ENCODE data around the gene C1orf21. TPM values are rescaled to one million over a fixed set of nuclear protein-coding genes. Genes with fewer than 3 reads are reported as not detected.

Gene C1orf21
- total RNA-seq, 1 donor from 2014 or later = 12.7 TPM

DNA sequence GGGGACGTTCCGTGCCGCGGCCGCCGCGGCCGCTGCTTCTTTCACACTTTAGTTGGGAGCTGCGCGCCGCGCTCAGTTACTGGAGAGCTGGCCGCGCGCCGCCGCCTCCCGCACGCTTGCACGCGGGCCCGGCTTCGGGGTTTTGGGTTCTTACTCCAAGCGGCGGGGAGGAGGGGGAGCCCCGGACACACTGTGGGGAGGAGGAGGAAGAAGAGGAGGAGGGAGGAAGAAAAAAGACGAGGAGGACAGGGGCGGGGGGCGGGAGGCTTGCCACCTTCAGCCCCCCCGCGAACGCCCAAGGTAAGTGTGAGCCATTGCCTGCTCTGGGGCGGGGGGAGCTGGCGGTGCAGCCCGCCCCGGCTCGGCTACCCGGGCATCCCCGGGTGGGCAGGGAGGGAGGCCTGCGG is 243 bp downstream of the C1orf21 start:
- DNase-seq (ENCODE audit: low read depth in 2 of 2) = no peak

DNA sequence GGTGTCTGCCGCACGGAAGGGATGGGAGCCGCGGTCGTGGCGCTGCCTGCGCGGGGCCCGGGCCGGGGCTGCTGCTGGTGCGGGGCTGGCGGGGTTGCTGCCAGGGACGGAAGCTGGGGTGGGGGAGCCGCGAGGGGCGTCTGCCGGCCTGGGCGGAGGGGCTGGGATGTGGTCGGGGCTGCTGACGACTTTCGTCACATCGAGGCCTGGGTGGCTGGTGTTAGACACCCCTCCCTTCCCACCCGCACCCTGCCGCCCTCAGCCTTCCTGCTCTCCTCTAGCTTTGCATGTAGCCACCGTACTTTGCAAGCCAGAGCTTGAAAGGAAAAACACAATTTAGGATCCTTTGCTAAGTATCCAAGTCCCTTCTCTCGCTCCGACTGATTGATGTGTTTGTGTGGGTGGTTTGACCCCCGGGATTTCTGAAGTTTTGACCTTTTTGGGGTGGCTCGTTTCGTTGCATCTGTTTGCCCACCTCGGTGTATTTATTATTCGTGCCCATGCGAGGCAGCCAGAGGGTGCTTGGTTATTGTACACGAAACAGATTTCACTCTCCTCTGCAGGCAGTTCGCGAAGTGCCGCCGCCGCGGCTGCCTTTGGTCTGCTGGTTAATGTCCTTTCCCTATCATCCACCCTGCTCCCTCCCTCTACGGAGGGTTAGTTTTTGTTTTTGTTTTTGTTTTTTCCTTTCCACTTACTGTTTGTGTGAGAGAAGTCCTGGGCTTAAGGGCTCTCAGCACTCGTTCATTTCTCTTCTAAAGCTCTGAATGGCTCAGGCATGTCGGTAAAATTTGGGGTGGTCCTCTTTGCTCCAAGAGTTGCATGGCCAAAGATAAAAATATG is 868 bp downstream of the C1orf21 start:
- peak; percentile 48 to 55 for DNase-seq (ENCODE audit: low read depth in 2 of 2)

- DNase-seq (ENCODE audit: low read depth in 2 of 2) = peak; percentile 70 to 73
Observed at GRCh38 chr1:184388319-184388889, 1.6 kb downstream of the C1orf21 start.

GRCh38 chr1:184388971-184389370 is 2.1 kb downstream of the C1orf21 start:
- peak in 1 of 2 donors; percentile 43 for DNase-seq (ENCODE audit: low read depth in 2 of 2)

DNA sequence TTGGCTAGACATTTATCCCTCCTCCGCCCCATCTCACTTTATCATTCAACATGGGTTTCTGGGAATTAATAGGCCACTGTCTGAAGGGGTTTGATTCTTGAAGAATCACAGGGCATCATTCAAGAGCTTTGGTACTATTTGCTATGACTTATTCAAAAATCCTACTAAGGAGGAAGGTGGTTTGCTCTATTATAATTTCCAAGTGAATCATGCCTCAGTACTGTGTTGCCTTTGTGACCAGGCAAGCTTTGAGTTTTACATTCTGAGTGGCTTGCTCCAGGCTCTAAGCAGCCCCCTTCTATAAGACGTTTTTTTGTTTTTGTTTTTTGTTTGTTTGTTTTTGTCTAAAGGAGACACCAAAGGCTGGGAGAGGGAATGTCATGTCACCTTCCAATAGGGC is 2.6 kb downstream of the C1orf21 start:
- no peak for DNase-seq (ENCODE audit: low read depth in 2 of 2)

GRCh38 chr1:184390889-184391288 is 4.1 kb downstream of the C1orf21 start:
- no peak for DNase-seq (ENCODE audit: low read depth in 2 of 2)

- DNase-seq (ENCODE audit: low read depth in 2 of 2) = no peak
Observed at GRCh38 chr1:184392067-184392466, 5.2 kb downstream of the C1orf21 start.

DNA sequence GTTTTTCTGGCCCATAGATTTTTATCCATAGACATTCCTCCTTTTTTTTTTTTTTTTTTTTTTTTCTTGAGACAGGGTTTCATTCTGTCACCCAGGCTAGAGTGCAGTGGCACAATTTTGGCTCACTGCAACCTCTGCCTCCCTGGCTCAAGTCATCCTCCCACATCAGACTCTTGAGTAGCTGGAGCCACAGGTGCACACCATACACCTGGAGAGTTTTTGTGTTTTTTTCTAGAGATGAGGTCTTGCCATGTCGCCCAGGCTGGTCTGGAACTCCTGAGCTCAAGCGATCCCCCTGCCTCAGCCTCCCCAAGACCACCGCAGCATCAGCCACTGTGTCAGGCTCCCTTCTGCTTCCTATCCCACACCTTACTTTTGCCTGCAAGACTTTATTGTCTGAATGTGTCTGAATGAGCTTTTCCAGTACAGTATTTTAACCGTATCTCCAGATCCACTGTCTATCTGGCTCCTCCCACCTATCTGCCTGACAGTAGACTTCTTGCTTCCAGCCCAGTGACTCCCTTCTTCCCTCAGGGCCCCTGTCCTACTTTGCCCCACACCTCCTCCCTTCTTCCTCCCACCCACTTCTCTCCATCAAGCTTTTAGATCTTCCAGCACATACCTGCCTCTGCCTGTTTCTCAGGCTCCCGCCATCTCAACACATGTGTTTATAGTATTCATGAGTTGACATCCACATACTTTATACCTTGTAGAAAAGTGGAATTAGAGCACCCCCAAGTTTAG is 6.1 kb downstream of the C1orf21 start:
- DNase-seq (ENCODE audit: low read depth in 2 of 2) = no peak

GRCh38 chr1:184393962-184394361 is 7.1 kb downstream of the C1orf21 start:
- no peak for DNase-seq (ENCODE audit: low read depth in 2 of 2)

DNA sequence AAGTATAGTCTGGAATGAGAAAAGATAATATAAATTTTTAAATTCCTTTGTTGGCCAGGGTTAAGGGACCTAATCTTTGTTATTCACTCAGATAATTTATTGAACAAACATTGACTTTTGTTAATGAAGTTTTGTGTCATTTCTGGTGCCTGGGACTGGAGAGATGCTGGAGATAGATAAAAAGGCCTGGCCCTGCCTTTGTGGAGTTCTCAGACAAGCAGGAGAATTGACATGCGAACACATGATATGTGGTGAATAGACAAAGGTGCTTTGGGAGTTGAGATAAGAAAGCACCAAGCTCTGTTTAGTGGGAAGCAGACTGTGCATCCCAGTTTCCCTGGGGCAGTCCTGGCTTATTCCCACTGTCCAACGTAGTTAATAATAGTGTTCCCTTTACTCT is 8.5 kb downstream of the C1orf21 start:
- no peak for DNase-seq (ENCODE audit: low read depth in 2 of 2)

- no peak for DNase-seq (ENCODE audit: low read depth in 2 of 2)
Observed at GRCh38 chr1:184395937-184396480, 9.2 kb downstream of the C1orf21 start.

GRCh38 chr1:184399192-184399847 is 12.5 kb downstream of the C1orf21 start:
- DNase-seq (ENCODE audit: low read depth in 2 of 2) = peak; percentile 18 to 21

GRCh38 chr1:184403961-184404726 is 17.3 kb downstream of the C1orf21 start:
- no peak for DNase-seq (ENCODE audit: low read depth in 2 of 2)

- DNase-seq (ENCODE audit: low read depth in 2 of 2) = no peak
Observed at GRCh38 chr1:184404727-184405027, 17.8 kb downstream of the C1orf21 start.

DNA sequence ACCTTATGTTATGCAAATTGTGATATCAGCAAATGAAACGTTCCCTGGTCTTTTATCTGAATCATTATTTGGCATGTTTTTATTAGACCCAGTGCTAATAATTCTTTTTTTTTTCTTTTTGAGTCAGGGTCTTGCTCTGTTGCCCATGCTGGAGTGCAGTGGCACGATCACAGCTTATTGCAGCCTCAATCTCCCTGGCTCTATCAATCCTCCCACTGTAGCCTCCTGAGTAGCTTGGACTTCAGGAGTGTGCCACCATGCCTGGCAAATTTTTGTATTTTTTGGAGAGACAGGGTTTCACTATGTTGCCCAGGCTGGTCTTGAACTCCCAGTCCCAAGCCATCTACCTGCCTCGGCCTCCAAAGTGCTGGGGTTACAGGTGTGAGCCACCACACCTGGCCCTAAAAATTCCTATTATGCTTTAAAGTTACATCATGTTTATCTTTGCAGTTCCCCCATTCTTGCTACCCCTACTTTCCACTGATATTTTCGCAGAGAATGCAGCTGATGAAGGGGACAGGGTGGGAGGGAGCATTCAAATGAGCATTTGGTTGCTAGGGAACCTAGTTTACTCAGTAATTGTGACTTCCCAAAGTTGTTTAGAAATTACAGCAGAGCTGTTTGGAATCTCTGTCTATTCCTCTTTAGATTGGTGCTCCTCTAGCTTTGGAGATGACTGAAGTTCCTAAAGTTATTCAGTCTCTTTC is 18.4 kb downstream of the C1orf21 start:
- no peak for DNase-seq (ENCODE audit: low read depth in 2 of 2)

GRCh38 chr1:184405801-184406142 is 18.9 kb downstream of the C1orf21 start:
- DNase-seq (ENCODE audit: low read depth in 2 of 2) = no peak

DNA sequence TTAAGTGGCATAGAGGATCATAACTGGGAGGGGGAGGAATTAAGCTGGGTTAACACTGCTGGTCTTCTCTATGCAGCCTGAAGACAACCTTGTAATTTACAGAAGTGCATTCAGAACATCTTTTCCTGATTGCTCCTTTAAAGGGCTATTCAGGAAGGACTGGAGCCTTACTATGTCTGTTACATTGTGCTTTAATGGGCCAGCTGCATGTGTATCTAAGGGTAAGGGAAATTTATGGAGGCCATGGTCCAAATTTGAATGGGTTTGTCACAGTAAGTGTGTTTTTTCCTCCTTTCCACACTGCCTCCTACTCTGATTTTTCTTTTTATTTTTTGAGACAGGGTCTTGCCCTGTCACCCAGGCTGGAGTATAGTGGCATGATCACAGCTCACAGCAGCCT is 19.6 kb downstream of the C1orf21 start:
- no peak for DNase-seq (ENCODE audit: low read depth in 2 of 2)

GRCh38 chr1:184407816-184408510 is 21.1 kb downstream of the C1orf21 start:
- no peak for DNase-seq (ENCODE audit: low read depth in 2 of 2)

DNA sequence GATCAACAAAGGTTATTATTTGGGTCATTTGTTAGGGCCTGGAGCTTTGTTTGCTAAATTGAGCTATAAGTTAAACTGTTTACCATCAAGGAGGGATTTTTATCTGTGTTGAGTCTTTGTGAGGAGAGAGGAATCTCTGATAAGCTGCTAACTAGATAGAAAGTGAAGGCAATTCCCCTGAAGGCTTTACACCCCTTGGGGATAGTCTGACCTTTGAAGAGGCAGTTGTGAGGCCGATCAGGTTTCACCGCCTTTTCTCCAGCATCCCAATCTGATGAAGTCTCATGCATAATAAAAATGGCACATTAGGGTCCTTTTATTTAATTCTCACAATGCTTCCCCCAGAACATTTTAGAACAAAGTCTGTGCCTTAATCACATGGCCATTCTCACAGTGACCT is 21.8 kb downstream of the C1orf21 start:
- DNase-seq (ENCODE audit: low read depth in 2 of 2) = no peak

DNA sequence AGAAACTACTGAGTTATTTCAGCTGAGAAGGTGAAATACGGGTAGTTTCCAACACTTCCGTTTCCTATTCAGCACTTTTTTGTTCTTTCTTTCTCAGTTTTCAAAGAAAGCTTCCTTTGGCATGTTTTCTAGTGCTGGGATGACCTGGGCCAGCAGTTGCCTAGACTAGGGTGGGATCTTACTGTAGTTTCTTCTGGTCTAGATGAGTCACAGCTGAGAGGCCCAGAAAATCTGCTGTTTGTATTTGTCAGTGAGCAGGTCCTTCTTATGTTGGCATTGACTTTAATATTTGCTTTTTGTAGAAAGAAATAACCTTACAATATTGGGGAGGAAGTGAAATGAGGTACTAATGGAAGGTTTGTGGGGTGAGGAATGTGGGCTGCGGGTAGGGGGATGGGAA is 22.2 kb downstream of the C1orf21 start:
- DNase-seq (ENCODE audit: low read depth in 2 of 2) = peak in 1 of 2 donors; percentile 8
